Glomerular endothelial cell (primary cell): ENCODE results near the gene TRPT1. TPM values are rescaled to one million over a fixed set of nuclear protein-coding genes. Genes with fewer than 3 reads are reported as not detected.

Experiments
- DNase-seq: peaks from one replicate; pipeline ENCODE4 v3.0.0-alpha.2; 2011; ENCODE audit warnings: low read depth, low spot score; ENCODE audit errors: extremely low read depth
- total RNA-seq: library from RNA; depleted of rRNA; stranded (reverse); fragments of >200 nt; gene quantifications from 2 replicates; pipeline ENCODE4 v1.2.3, GENCODE V29; 2015

TRPT1 gene
- total RNA-seq, result 39.7 and 47.4 TPM in 2 replicates

DNA sequence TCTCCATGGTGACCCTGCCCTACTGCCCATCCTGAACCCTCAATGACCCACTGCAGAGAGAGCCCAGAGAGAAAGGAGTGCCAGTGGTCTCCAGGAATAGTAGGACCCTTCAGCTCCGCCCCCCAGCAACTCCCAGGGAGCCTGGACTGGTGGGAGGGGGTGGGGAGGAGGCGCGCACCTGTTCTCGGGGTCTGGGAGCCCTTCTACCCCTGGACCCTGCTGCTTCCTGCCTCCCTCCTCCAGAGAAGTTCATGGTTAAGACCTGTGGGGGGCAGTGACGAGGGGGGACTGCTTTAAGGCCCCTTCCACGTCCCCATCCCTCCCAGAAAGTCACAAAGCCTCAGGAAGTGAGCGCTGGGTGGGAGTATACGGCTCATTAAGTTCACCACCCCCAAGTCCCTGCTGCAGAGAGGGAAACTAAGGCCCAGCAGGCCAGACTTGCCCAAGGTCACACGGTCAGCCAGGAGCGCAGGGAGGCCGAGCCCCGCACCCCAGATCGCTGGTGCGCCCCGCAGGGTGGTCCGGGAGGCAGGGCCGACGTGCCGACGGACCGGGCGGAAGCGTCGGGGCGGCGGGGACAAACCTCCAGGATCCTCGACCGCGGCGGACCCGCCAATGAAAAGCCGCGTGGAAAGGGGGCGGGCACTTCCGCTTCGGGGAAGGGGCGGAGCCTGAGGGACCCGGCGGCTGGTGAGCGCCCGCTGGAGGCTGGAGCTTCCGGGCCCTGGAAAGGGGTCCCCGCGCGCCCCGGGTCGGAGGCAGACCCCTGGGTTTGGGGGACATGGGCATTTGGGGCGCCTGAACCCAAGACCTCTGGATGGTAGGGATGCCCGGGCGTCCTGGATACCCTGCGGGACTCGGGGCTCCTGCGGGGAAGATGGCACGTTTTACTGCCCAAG is at the start of gene TRPT1, which contains the start of gene NUDT22:
Gene TRPT1, minus strand, starts transcription at position 579 of the 899 bp plus-strand sequence. Its CDS starts 326 bp downstream, at position 253.
Gene NUDT22, plus strand, starts transcription at position 667 of the 899 bp plus-strand sequence. CDS start 379 bp downstream, outside the sequence.
- no peak for DNase-seq

DNA sequence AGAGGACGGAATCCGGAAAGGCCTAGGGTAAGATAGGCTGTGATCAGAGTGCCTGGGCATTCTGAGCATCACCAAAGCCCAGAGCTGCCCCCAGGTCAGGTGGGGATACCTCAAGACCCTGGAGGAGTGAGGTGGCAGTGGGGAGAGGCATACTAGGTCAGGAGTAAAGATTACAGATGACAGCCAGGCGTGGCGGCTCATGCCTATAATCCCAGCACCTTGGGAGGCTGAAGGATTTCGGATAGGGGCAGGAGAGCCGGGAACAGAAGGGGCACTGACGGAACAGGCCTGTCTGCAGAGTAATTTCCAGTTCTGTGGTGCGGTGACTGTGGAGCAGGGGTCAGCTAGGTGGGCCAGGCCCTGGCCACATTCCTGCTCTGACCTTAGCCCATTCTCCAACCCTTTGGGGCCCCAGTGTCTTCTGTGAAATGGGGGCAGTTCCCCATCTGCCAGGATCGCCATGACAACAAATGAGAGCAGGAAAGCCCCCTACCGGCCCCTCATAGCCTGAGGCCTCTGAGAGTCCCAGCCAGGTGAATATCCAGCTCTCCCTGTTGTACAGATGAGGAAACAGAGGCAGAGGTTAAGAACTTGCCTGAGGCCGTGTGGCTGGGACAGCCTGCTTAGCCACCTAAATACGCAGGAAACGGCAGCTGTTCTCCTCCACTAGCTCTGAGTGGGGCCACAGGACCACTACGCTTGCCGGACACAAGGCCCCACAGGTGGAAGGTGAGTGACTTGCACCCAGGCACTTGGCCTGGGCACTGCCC is 49.2 kb upstream of the TRPT1 start:
- DNase-seq, result no peak

DNA sequence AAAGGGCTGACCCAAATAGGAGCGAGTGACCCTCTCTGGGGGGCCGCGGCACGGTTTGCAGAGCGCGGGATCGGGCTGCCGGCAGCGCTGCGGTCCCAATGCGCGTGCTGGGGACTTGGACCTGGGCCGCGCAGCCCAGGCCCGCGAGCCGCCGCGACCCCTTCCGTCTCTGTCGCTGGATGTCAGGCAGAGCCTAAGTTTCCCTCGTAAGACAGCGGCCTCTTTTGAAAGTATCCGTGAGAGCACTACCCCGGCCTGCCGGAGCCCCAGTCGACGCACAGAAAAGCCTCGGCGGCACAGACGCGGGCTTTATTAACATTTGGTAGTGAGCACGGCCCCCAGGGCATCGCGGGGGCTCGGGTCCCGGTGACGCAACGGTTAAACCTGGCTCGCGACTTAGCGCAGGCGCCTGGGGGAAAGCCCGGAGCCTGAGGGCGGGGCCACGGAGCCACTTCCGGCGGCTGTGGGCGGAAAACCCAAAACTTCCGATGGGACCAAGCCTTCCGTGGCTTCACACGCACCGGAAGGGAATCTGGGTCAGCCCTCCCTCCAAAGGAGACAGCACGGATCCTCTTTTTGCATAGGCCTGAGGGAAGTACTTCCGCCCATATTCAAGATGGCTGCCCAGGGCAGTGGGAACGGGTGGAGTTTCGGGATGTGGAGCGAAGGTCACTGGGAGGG is 43.7 kb upstream of the TRPT1 start:
- peak; percentile 95 for DNase-seq

GRCh38 chr11:64268893-64269539 is 43.0 kb upstream of the TRPT1 start:
- DNase-seq, result no peak

DNA sequence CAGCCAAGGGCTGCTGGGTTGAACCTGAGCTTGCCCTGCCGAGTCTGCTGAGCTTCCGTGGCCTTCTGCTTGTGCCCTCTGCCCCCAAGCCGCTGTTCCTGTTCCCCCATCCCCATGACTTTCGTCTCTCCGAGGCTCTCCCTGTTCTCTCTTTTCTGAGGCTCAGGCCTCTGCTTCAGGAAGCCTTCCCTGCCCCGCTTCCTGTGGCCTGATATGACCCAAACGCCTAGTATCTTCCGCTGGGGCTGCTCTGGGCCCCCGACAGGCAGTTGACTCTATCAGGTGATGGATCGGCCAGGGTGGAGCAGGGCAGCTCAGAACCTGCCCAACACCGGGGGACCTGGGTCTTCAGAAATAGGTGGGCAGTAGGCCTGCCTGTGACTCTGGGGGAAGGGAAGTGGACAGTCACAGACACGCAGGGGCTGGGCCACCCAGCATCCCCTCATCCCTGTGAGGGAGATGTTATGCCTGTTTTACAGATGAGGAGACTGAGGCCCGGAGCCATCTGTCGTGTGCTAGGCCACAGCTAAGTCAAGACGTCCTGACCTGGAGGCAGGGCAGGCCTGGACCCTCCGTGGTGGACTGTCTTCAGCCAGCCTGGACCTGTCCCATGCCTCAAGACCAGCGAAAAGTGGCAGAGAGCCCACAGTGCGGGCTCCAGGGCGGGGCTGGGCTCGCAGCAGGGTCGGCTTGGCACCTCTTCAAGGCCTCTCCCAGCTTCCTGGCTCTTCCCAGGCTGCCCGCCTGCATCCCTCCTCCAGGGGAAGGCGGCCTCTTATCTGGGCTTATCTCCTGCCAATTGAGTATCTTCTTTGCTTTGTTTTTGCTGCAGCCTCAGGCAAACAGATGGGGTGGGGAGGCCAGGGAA is 42.3 kb upstream of the TRPT1 start:
- no peak for DNase-seq

DNA sequence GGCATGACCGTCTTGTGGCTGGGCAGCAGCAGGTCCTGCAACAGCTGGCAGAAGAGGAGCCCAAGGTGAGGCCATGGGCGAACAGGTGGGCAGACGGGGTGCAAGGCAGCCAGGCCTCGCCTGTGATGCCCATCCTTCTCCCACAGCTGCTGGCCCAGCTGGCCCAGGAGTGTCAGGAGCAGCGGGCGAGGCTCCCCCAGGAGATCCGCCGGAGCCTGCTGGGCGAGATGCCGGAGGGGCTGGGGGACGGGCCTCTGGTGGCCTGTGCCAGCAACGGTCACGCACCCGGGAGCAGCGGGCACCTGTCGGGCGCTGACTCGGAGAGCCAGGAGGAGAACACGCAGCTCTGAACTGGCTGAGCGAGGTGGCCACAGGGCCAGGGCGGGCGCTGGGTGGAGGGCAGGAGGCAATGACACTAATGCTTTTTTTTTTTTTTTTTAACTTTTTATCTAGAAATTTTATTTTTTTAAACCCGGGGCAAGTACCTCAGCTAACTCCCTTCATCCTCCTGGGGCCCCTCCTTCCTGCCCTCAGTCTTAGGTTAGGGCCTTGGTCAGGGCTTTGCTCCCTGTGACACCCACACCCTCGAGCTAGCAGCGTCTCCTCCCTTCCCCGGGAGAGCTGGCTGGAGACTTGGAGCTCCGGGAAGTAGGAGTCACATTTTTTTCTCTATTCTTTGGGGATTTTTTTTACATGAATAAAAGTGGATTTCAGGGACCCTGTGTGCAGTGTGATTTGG is 41.4 kb upstream of the TRPT1 start:
- no peak for DNase-seq

- DNase-seq, result no peak
Measured at GRCh38 chr11:64266339-64266738, 40.4 kb upstream of the TRPT1 start.

- DNase-seq, result no peak
Measured at GRCh38 chr11:64265176-64266160, 39.5 kb upstream of the TRPT1 start.

DNA sequence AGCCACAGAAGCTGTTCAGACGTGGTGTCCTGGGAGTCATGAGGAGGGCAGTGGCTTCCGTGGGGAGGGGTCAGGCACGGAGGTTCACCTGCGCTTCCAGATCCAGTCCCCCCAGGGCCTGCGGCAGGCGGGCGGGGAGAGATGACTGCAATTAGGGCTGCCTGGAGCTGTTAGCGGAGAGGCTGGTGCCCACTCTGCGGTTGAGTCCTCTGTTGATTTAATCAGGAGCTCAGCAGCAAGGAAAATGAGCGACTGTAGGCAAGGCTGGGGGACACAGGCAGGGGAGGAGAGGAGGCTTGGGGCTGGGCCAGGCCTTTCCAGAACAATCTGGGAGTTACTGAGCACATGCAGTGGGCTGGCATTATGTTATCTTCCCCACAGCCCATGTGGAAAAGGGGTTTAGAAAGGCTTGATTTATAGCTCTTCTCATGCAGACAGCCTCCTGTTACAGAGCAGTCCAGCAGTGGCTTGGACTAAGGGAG is 38.4 kb upstream of the TRPT1 start:
- DNase-seq, result no peak

GRCh38 chr11:64263947-64264317 is 37.9 kb upstream of the TRPT1 start:
- DNase-seq, result no peak

GRCh38 chr11:64263021-64263946 is 37.3 kb upstream of the TRPT1 start:
- DNase-seq, result no peak

DNA sequence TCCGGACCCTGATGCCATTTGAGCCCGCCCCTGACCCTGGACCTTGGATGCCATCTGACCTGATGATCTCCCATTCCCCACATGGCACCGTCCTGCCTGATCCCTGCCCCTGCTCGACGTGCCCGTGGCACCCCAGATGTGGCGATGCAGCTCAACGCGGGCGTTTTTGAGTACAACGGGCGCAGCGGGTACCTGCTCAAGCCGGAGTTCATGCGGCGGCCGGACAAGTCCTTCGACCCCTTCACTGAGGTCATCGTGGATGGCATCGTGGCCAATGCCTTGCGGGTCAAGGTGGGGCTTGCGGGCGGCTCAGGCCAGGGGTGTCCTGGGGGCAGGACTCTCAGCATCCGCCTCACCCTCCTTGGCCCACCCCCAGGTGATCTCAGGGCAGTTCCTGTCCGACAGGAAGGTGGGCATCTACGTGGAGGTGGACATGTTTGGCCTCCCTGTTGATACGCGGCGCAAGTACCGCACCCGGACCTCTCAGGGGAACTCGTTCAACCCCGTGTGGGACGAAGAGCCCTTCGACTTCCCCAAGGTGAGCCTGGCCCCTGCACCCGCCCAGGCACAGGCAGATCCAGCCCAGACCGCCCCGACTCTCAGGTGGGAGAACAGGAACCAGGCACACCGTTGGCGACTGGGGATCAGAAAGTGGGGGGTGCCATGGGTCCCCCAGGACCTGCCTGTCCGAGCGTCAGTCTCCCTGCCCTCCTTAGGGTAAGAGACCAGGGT is 36.5 kb upstream of the TRPT1 start:
- DNase-seq, result no peak

DNA sequence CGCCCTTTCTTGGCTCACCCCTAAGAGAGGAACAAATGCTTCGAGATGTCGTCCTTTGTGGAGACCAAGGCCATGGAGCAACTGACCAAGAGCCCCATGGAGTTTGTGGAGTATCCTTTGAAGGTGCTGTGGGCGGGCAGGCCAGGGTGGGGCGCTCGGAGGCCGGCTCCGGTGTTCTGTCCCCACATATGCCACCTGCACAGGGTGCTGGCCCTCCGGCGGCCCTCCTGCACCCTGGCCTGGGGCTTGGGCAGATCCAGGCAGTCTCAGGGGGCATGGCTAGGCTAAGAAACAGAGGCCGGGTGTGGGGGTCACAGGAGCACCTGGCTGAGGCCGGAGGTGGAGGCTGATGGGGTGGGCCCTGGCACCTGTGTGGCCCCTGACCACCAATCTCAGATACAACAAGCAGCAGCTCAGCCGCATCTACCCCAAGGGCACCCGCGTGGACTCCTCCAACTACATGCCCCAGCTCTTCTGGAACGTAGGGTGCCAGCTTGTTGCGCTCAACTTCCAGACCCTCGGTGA is 35.6 kb upstream of the TRPT1 start:
- no peak for DNase-seq

- no peak for DNase-seq
Measured at GRCh38 chr11:64260147-64260708, 34.2 kb upstream of the TRPT1 start.

DNA sequence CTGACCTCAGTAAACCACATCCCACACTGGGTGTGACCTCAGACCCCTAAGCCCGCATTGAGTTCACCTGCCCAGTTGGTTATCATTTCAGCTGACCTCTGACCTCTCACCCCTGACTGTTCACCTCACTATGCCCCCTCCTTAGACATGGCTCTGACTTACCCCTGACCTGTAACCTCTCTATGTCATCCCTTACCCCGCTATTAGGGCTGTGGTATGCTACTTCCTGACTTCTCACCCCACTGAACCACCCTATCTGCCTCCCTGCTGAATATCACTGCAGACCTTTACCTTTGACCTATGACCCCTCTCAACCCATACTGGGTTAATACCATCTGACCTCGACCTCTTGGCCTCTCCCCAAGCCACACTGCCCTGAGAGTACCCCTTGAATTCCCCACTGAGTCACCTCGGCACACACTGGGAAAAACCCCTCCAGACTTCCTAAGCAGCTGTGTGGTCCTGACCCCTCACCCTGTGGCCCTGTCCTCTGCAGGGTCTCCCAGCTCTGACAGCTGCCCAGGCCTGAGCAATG is 33.6 kb upstream of the TRPT1 start:
- DNase-seq, result no peak
